Fibroblast of the conjunctiva (primary cell): ENCODE measurements around the gene FHOD1.
A peak's percentile ranks its signal among the peaks of the same experiment; 100 is the strongest.

Experiments used
- DNase-seq: peaks from one replicate; pipeline ENCODE4 v3.0.0-alpha.2; 2010; ENCODE audit warnings: low read depth

FHOD1 gene

DNA sequence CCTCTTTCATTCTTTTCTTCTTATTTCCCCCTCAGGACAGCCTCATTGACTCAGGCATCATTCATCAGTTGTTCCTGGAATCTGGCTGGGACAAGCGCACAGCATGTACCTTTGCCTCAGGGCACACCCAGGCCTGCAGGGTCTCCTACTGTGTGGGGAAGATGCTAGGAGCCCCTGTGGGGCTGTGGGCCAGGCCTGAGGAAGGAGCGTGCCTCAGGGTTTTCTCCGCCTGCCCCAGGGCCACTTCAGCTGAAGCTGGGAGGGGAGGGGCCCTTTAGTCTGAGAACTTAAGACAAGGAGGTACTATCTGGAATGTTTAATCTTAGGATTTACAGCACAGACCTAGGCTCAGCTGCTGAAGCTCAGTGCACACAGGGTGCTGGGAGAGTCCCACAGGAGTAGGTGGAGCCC, 40.4 kb downstream of the FHOD1 start:
- no peak for DNase-seq

DNA sequence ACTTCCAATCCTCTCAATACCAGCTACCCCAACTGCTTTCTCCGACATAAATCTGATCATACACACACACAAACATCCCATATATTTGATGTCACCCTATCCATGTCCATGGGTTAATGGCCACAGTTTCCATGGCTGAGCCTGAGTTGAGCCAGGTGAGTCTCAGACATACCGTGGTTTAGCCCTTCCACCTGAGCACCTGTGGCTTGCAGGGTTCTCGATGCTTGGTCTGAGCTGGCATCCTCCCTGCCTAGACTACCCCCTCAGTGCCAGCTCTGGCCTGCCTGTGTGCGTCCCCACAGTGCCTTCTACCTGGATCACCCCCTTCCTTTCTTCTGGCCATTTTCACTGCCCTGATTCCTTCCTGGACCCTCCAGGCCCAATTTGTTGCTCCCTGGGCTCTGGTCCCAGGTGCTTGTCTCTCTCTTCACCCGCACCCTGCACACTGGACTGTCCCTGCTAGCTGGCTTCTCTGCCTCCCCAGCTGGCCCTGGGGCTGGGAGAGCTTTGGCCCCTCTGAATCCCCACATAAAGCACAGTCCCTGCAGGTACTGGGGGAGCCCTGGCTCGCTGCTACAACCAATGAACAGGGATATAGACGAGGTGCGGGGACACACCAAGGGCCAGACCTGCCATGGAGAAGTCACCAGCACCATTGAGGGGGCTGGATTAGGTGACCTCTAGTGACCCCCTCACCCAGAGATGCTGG, 41.0 kb downstream of the FHOD1 start:
- no peak for DNase-seq

DNA sequence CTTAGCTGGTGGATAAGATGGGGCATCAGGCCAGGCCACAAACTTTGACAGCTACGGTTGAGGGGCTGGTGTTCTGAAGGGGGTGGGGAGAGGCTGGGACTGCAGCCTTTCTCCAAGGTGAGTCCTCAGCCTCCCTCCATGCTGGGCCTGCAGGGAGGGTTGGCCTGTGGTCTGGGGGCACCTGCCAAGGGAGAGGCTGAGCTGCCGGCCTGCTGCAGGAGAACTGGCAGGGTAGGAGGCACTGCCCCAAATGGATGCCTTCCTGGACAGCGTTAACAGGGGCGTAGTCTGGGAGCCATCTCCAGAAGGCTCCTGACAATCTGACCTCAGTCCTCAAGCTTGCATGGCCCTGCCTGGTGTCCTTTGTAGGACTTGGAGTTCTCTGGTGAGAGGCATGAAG, 43.2 kb downstream of the FHOD1 start:
- DNase-seq = no peak

DNA sequence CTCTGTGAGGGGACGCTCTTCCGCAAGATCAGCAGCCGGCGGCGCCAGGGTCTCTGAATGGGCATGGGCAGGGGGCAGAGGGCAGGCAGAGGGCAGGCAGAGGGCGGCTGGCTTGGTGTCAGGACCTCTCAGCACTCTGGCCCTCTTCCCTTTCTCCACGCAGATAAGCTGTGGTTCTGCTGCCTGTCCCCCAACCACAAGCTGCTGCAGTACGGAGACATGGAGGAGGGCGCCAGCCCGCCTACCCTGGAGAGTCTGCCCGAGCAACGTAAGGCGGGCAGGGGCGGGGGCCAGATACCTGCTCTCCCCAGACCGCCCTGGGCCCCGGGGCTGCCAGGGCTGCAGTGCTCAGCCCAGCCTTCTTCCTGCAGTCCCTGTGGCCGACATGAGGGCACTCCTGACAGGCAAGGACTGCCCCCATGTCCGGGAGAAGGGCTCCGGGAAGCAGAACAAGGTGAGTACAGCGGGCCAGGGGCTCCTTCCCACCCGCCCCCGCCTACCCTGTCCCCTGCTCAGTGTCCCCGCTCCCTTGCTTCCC, 44.3 kb downstream of the FHOD1 start:
- no peak for DNase-seq

GRCh38 chr16:67202426-67202825, 44.9 kb downstream of the FHOD1 start:
- DNase-seq = no peak

DNA sequence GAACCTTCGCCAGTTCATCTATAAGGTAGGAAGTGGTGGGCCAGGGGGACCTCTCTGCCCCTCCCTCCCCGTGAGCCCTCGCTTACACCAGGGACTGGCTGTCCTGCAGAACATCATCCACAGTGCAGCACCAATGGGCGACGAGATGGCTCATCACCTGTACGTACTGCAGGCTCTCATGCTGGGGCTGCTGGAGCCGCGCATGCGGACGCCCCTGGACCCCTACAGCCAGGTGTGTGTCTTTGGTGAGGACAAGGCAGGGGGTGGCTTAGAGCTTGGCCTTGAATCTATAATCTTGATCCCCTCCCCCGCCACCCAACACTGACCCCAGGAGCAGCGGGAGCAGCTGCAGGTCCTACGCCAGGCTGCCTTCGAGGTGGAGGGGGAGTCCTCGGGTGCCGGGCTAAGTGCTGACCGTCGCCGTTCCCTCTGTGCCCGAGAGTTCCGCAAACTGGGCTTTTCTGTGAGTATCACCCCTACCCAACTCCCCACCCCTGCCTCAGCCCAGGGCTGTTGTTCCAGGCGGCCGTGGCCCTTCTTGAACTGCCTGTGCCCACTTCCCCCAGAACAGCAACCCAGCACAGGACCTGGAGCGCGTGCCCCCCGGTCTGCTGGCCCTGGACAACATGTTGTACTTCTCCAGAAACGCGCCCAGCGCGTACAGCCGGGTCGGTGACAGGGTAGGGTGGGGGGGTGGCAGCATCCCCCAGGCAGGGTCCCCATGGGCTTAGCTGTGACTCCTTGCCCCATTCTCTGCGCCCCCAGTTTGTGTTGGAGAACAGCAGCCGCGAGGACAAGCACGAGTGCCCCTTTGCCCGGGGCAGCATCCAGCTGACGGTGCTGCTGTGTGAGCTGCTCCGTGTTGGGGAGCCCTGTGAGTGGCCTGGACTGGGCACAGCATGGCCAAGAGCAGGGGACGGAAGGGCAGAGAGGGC, 45.6 kb downstream of the FHOD1 start:
- DNase-seq = no peak

GRCh38 chr16:67200491-67200890, 46.8 kb downstream of the FHOD1 start:
- DNase-seq = no peak

DNA sequence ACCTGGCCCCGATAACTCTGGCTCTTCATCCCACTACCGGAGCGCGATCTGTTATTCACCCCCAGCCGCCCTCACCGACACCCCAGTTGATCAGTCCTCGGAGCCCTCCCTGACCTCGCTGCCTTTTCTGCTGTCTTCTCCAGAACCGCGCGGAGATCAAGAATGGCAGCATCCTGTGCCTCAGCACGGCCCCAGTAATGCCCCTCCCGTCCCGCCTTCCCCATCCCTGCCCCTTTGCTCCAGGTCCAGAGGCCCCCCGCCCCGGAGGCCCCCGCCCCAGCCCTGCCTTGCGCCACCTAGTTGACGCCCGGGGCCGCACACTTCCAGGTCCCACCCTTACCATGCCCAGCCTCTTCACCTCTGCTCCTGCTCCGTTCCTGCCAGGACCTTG, 47.5 kb downstream of the FHOD1 start:
- DNase-seq = no peak

- DNase-seq = no peak
Measured at GRCh38 chr16:67199011-67199807, 48.1 kb downstream of the FHOD1 start, which contains the start of gene ELMO3. ELMO3 (plus strand) TSS chr16:67199131; CDS start chr16:67199327, 196 bp downstream.

- DNase-seq = peak; percentile 61
Measured at GRCh38 chr16:67198238-67198734, 49.0 kb downstream of the FHOD1 start.

- DNase-seq = no peak
Measured at GRCh38 chr16:67197704-67198103, 49.6 kb downstream of the FHOD1 start.

DNA sequence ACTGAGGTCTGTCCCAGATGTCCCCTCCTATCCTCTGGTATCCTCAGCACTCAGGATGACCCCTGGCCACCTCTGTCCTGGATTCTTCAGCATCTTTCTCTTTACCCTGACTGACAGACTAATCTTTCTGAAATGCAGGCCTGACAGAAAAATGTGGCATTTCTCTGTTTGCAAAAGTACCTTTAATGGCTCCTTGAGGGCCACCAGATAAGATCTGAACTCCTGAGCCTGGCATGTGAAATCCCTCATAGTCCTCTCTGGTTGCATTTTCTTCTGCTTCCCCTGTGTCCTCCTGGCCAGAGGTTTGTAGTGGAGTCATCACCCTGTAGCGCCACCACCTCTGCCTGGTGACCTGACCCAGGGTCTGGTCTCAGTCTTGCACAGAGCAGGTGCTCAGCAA, 50.4 kb downstream of the FHOD1 start:
- DNase-seq = no peak

DNA sequence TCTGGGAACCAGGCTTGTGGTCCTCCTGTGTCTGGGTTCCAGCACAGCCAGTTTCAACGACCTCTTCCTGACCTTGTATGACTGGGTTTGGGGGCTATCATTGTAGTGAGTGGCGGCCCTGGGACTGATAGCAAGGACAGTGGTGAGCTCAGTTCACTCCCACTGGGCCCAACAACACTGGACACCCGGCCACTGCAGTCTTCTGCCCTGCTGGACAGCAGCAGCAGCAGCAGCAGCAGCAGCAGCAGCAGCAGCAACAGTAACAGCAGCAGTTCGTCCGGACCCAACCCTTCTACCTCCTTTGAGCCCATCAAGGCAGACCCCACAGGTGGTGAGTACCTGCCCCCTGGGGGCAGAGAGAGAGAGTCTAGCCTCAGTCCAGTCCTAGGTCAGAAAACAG, 51.6 kb downstream of the FHOD1 start:
- no peak for DNase-seq

- DNase-seq = no peak
Measured at GRCh38 chr16:67194260-67194659, 53.0 kb downstream of the FHOD1 start.

GRCh38 chr16:67193536-67193935, 53.7 kb downstream of the FHOD1 start:
- no peak for DNase-seq

- DNase-seq = no peak
Measured at GRCh38 chr16:67192781-67193361, 54.4 kb downstream of the FHOD1 start.

- DNase-seq = peak; percentile 64
Measured at GRCh38 chr16:67191995-67192681, 55.1 kb downstream of the FHOD1 start, which contains the start of gene E2F4. E2F4 (plus strand) TSS chr16:67192155; CDS start chr16:67192228, 73 bp downstream.

- no peak for DNase-seq
Measured at GRCh38 chr16:67191411-67191994, 55.8 kb downstream of the FHOD1 start.

DNA sequence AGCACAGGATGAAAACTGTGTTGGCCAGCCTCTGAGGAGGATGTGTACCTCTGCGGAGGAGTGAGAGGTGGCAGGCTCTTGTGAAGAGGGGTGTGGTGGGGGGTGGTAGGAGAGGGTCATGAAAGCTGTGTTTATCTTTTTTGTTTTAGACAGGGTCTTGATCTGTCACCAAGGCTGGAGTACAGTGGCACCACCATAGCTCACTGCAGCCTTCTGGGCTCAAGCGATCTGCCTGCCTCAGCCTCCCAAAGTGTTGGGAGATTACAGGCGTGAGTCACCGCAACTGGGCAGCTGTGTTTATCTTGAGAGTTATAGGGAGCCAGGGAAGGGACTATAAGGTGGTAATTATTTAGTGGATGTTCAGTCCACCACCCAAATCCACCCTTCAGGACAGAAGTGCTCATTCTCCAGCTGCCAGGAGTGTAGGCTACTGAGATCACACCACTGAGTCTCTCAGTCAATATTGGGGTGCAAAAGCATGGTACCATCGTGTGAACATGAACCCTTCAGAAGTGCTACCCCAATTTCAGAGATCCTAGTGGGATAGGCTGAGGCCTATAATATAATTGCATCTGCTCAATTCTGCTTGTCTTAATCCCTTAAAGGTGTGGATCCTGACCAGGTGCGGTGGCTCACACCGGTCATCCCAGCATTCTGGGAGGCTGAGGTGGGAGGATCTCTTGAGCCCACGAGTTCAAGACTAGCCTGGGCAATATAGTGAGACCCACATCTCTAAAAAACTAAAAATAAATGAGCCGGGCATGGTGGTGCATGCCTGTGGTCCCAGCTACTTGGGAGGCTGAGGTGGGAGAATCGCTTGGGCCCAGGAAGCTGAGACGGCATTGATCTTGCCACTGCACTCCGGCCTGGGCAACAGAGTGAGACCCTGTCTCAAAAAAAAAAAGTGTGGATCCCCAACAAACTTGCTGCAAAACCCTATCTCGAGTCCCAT, 56.6 kb downstream of the FHOD1 start:
- DNase-seq = no peak
